Myocyte (in vitro differentiated cells): ENCODE measurements around the gene ANO6. TPM values are rescaled to one million over a fixed set of nuclear protein-coding genes. Genes with fewer than 3 reads are reported as not detected.
"Not testable (repeated sequence)": the region's sequence is repeated elsewhere in the genome, so short reads cannot be mapped to it uniquely, and the experiment has no call there.

Experiments
- DNase-seq: peaks from one replicate; pipeline ENCODE4 v3.0.0-alpha.2; 2012; ENCODE audit warnings: low read depth
- total RNA-seq: library from RNA; depleted of rRNA; stranded (reverse); fragments of >200 nt; gene quantifications from 2 replicates; pipeline ENCODE4 v1.2.3, GENCODE V29; 2014

Gene ANO6
- total RNA-seq, 1 donor from 2014 or later: 92.2 TPM

DNA sequence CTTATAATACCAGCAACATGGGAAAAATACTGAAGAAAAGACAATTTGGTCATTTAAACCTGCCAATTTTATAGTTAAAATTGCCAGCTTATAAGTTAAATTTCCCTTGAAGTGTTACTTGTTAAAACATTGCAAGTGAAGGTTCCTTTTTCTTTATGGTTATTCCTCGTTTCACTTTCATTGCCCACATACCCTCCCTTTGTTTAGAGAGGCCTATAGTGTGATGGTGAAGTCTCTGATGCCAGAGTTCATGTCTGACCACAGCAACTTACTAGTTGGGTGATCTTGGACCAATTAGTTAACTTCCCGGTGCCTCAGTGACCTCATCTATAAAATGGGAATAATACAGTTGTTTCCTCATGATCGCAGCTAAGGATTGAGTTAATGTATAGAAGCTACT is 173.5 kb downstream of the ANO6 start:
- DNase-seq: no peak

DNA sequence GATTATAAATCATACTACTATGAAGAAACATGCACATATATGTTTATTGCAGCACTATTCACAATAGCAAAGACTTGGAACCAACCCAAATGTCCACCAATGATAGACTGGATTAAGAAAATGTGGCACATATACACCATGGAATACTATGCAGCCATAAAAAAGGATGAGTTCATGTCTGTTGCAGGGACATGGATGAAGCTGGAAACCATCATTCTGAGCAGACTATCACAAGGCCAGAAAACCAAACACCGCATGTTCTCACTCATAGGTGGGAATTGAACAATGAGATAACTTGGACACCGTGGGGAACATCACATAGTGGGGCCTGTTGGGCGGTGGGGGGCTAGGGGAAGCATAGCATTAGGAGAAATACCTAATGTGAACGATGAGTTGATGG is 181.6 kb downstream of the ANO6 start:
- DNase-seq: not testable (repeated sequence)

DNA sequence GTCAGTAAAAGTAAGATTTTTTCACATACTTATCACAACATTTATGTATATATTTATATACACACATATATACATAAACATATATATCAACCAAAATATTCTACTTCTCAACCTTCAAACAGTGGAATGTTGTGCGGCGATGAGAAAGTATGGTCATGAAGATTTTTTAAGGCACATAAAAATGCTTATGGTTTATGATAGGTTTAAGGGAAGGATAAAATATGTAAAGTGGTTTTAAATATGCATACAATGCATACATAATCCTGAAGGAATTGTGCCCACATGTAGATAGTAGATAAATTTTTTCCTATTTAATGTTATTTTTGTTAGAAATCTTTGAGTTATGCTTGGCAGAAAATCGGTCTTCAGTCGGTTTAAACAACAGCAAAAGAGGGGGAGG is 182.7 kb downstream of the ANO6 start:
- DNase-seq: no peak

DNA sequence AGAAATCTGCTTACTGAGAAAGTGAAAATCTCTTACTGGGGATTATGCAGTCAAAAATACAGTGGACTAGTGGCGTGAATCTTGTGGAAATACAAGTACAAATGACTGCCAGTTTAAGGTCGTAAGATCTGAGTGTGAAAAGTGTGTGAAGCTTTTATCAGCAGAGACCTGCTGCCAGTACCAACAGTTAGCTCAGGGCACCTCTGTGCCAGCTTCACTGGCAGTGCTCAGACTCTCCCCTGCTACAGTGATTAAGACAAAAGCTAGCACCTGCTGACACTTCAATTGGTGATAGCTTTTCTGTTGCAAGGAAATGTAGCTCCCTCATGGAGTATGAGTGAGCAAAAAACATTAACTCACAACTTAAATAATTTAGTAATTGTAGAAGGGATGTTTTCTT is 185.1 kb downstream of the ANO6 start:
- no peak for DNase-seq

DNA sequence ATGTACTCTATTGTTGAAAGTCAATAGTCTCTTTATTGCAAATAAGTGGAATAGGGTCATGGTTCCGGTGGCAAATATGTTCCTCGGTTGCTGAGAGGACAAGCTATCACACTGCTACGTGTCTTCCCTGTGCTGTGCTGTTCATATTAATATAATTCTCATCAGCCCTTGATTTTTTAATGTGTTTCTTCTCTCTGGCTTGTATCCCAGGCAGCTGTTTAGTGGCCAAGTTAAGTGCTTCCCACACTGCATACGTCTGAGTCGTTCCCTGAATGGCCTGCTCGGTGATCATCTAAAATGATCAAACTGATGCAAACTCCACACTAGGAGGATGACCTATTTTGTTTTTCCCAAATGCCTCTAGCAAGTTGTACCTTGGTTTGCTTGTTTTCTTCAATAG is 186.4 kb downstream of the ANO6 start:
- DNase-seq: peak; percentile 71

DNA sequence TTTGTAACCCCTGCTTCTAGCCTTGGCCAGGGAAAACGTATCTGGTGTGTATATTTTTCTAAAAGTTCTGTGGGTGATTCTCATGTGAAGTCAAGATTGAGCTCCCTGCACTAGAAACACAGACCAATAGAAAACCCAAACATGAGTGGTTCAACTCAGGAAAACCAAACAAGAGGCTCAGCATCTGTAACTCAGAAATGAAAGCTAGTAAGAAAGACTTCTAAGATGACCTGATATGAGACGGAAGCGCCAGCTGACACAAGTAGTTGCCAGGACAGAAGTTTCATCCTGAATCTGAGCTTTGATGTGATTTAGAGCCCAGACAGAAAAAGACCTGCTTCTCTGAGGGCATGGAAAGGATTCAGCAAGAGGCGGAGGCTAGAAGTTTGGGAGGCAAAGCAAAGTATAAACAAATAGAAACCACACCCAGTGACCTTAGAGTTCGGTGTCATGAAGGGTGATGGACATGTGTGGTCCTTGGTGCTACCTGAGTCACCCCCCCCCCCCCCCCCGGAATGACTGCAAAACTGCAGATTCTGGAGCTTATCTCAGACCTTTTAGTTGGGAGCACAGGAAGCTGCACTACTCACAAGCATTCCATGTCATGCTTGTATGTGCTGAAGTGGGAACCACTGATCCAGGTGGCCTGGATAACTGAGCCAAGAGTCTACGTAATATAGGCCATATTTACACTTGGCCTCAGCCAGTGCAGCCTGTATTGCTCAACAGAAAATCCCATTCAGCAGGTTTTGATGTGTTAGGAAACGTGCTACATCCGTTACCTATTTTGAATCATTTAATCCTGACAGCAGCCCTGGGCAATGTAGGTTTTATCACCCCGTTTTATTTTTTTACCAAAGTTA is 191.3 kb downstream of the ANO6 start:
- DNase-seq: no peak

DNA sequence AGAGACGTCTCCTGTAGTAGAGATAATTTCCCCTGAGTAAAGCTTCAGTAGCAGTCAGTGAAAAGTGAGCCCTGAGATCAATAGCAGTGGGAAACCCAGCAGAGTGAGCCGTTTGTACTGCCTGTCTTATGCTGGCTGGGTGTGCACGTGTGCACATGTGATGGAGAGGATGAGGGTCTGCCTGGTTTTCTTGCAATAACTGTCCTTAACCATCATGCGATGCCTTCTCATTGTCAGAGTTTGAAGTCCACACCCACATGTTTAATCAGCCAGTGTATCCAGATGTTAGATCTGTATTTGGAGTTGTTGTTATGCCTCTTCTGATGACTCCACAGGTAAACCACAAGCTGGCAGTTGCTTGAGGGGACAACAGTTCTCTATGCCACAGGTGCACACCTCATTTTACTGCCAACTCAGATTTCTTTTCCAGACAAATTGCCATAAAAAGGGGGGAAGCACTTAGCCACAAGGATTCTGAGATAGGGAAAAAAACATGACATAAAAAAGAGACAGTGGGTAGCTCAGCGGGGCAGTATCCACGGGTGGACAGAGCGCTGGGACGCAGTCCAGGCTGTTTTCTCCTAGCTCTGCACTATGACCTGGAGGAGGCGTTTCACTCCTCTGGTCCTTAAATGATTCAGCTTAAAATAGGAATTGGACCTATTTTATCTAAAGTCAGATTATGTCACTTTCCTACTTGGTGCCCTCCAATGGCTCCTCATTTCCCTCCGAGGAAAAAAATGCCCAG is 192.3 kb downstream of the ANO6 start:
- DNase-seq: no peak

DNA sequence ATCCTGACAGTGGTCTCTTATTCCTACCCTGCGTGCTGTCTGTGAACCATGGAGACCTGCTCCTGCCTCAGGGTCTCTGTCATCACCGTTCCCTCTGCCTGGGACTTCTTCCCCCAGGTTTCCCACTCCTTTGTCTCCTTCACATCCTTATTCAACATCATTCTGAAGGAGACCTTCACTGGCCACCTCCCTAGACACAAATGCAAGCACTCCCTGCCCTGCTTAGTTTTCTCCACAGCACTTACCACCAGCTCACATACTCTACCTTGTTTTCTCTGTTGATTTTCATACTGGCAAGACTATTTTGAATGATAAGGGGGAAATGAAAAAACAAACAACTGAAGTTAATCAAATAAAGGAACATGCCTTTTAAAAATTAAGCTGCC is 192.8 kb downstream of the ANO6 start:
- no peak for DNase-seq

DNA sequence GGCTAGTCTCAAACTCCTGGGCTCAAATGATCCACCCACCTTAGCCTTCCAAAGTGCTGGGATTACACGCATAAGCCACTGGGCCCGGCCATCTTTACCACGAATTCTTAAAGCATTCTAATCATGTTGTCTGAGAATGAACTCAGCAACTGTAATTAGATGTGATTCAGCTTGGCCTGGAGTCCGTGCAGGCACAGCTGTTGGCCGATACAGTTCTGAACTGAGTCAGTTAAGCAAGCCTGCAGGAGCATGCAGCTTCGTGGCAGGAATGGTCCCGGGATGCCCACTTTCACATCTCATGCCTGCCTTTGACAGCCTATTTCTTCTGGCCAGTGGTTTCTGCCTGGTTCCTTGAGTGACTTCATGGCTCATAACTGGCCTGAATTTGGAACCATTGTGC is 194.1 kb downstream of the ANO6 start:
- DNase-seq: peak; percentile 98

DNA sequence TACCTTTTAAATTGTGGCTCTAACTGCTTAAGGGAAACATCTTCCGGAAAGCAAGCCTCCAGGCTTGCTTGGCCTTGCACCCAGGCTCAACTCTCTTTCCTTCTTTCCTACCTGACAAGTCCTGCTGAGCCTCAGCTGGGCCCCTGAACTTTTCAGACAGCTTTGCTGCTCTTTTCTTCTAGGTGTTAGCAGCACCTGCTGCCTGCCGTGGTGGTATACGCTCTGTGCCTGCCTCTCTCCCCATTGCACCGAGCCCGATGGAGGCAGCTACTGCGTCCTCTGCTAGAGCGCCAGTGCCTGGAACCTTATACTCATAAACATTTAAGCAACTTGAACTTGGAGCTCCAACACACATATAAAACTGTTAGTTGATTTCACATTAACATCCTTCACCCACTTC is 195.7 kb downstream of the ANO6 start:
- no peak for DNase-seq

DNA sequence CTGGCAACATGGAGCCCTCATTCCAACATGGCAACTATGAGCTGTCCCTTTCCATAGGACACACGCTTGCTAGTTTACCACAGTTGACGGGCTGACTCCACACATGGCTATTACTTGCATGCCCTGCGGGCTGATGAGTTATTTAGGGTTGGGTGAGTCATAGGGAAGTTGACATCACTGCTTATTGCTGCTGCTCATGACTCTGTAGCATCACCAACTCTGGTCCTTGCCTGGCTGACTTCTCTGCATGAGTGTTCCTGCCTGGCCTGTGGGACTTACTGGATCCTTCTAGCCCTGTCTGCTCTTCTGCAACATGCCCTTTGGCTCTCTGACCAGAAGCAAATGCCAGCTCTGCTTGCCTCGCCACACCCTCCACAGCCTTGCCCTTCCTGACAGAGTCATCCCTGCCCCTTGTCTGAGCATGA is 199.5 kb downstream of the ANO6 start:
- DNase-seq: peak; percentile 99

DNA sequence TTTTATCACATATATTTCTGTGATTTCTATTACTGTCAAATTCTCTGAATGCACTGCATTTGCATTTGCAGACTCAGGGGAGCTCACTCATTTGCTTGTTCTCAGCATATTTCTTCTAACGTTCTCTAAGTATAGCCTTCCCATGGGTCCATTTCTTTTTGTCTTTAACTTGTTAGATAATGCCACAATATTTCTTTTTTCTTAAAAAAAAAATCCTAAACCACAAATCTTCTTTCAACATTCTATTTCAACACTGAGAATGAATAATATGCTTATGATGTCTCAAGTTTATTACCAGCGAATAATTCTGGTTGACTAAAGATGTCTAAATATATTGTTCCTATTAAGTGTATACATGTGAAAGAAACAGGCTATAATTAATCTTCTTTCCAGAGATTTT is 200.2 kb downstream of the ANO6 start:
- DNase-seq: no peak

DNA sequence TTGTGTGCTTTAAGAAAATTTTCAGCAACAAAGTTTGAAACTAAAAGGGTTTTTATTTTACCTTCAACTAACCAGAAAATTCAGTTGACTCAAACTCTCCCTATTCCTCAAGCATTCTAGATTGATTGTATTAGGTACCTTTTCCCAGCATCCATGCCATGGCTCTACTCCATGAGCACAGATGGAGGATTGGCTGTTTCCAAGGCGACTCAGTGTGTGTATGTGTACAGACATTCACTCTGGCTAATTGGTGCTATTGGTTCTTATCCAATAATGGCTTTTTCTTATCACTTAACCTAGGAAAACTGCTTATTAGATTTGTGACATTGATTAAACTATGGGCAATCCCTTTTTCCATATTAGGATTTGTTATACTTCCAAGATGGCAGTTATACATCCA is 202.6 kb downstream of the ANO6 start:
- DNase-seq: no peak

DNA sequence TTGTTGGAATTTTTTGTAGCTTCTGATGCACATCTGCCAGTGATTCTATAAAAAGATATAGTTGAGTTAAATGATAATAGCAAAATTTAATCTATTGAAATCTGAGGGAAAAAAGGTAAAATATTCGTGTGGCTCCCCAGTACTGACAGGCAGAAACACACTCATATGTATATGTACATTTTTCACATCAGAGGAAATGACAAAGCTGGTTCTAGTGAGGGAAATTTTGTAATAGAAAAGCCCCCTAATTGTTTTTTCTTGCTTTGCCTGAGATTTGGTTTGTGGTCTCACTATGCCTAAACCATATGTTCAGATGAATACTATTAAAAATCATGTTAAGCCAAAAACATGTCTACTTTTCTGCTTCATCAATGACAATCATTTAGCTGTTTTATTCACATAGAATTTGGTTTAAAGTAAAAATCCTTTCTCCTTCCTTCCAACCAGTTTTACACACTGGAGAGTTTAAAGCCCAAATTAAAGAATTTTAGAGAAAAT is 203.5 kb downstream of the ANO6 start:
- DNase-seq: no peak

DNA sequence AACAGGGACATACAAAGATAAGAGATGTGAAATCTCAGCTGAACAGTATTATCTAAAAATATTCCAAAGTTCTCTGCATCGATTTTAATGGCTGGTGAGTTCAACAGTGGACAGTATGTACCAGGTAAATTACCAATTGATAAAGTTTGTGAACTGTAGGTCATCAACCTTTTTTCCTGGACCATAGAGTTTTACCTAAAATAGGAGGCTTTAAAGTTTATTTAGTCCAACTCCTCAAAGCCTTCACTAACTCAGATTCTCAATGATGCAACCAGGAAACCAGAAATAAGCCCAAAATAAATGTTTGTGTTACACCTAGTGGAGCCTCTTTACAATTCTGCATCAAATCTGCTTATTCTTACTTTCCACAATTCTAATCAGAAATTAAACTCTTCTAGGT is 205.8 kb downstream of the ANO6 start:
- DNase-seq: no peak

DNA sequence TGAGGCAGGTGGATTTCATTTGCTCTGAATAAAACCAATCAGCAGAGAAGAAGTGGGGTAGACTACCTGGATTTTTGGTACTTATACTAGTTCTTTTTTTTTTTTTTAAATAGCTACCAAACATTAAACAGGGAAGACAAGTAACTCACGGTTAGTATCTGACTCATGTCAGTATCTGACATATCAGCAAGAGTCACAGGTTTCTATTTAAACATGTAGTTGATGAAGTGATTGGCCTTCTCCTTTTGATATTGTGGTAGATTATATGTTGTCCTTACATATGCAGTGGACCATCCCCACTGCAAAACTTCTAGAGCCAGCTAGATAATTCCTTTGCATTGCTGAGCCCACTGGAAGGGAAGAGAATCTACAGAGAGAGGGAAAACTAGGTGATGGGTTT is 208.0 kb downstream of the ANO6 start:
- DNase-seq: no peak

DNA sequence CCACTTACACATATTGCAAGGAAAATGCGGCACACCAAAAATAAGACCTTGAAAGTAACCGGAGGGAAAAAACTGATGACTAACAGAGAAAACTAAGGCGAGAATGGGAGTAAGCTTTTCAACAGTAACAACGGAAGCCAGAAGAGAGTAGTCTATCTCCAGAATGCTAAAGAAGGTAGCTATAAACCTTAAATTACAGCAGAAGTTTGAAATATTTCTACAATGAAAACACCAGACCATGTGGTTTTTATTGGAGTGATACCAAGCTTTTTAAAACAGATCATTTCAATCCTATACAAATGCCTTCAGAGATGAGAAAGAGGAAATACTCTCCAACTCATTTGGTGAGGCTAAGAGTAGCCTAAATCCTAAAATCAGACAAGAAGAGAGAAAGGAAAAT is 209.5 kb downstream of the ANO6 start:
- DNase-seq: no peak

DNA sequence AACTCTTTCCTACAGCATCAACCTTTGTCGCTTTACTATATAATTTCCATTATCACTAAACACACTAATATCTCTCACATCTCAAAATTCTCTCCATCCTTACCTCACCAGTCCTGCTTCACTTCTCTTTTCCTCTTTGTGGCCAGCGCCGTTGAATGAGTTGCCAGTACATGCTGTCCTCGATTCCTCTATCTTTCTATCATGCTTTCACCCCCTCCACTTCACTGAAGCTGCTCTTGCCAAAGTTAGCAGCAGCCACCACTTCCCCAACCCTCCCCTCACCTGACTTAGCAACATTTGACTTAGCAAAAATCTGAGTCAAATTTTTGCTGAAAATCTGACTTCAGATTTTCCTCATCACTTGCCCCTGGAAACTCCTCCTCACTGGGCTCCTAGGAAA is 210.4 kb downstream of the ANO6 start:
- no peak for DNase-seq

DNA sequence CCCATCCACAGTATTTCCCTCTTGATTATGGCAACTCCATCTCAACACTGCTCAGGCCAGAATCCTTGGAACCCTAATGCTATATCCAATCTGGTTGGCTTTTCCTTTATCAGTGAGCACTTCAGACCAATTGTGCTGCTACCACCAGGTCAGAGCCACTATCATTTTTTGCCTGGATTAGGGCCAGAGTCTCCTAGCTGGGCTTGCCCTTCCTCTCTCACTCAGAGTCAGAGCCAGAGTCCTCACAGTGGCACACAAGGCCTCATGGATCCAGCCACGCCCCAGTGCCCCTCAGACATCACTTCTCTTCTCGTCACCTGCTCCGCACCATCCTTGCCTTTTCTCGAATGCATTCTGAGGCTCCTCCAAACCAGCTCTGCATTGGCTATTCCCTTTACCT is 211.1 kb downstream of the ANO6 start:
- no peak for DNase-seq

DNA sequence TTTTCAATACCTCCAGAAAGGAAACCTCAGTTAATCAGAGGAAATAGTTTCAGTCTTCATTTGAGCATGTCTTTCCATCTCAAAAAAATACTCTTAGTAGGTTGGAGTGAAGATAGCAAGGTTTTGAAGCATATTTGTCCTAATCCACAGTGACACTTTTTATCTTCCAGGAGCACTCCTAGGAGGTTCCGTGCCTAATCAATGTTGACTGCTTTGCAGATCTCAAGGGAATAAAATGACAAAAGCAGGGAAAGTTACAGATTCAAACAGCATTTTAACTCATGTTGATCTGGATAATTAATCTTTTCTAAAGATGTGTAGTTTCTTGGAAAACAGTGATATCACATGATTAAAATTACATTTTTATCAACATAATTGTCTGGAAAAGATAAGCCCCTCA is 213.9 kb downstream of the ANO6 start:
- DNase-seq: no peak

DNA sequence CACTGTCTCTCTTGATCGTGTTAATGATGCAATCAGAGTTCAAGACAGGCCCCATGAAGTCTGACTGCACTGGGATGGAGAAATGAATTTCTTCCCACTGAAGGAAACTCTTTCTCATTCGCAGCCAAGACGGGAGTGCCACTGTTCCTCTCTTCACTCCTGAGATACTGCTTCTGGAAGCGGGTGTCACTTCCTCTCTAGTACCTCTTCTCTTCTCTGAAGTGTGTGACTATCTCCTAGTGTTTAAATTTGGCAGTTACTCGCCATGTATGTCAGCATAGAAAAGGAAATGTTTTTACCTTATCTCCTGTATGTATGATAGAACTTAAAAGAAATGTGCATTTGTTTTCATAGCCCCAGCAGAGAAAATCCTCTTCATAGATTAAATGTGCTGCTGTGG is 215.2 kb downstream of the ANO6 start:
- no peak for DNase-seq

DNA sequence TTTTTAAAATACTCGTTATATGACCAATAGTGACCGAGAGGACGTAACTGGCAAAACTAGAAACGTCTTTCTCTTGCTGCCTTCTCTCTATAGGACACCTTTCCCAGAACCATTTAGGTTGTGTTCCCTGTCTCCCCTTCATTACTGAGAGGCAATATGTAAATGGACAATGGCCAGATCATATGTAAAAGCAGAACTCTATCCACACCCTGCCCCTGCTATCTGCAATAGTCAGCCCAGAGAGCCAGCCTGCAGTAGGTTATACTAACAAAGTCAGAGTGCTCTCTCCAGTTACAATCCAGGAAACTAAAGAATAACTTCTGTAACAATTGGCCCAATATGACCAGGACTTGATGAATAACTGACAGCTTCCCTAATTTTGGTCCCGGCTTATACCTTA is 216.8 kb downstream of the ANO6 start:
- DNase-seq: no peak

DNA sequence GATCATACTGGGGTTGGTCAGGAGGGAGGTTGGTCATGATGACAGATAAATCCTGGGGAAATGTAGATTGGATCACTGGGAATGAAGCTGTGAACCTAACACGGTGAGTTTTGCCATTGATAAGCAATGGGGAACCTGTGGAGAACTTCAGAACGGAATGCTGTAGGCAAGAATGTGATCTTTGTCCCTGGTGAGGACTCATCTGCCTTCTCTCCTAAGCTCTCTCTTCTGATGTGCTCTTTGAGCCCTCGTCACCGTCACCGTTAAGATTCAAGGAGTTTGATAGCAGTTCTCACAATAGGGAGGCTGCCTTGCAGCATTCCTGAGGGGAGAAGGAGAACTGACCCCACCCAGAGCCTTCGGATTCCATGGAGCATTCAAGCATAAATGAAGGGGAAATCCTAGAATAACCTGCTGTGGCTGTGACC is 217.6 kb downstream of the ANO6 start:
- DNase-seq: no peak
